Stimulated activated naive CD4-positive, alpha-beta T cell treated with Interleukin-2 at 50 U/mL for 16 hours (primary cell): Measurements from ENCODE around the gene COL17A1.

Experiments
- DNase-seq: peaks from one replicate; lab custom pipeline; 2025; lab: John Stamatoyannopoulos, UW

The COL17A1 gene

GRCh38 chr10:104032144-104032775, 53.4 kb downstream of the COL17A1 start:
- DNase-seq, result no peak

GRCh38 chr10:104031631-104032030, 54.0 kb downstream of the COL17A1 start:
- no peak for DNase-seq

GRCh38 chr10:104029521-104029860, 56.2 kb downstream of the COL17A1 start:
- no peak for DNase-seq

GRCh38 chr10:104028823-104029520, 56.7 kb downstream of the COL17A1 start:
- DNase-seq, result no peak

- no peak for DNase-seq
Observed at GRCh38 chr10:104028146-104028545, 57.5 kb downstream of the COL17A1 start.

- no peak for DNase-seq
Observed at GRCh38 chr10:104026762-104027161, 58.9 kb downstream of the COL17A1 start.

GRCh38 chr10:104025524-104025923, 60.2 kb downstream of the COL17A1 start:
- no peak for DNase-seq

- no peak for DNase-seq
Observed at GRCh38 chr10:104022026-104022425, 63.7 kb downstream of the COL17A1 start.

- no peak for DNase-seq
Observed at GRCh38 chr10:104021246-104021645, 64.4 kb downstream of the COL17A1 start.

- no peak for DNase-seq
Observed at GRCh38 chr10:104020020-104020419, 65.7 kb downstream of the COL17A1 start.

GRCh38 chr10:104018471-104018870, 67.2 kb downstream of the COL17A1 start:
- no peak for DNase-seq

GRCh38 chr10:104016661-104017060, 69.0 kb downstream of the COL17A1 start:
- no peak for DNase-seq

- DNase-seq, result no peak
Observed at GRCh38 chr10:104014176-104014575, 71.5 kb downstream of the COL17A1 start.

- DNase-seq, result no peak
Observed at GRCh38 chr10:104013489-104013888, 72.2 kb downstream of the COL17A1 start.

- DNase-seq, result no peak
Observed at GRCh38 chr10:104011904-104012303, 73.8 kb downstream of the COL17A1 start.

- no peak for DNase-seq
Observed at GRCh38 chr10:104005172-104005863, 80.4 kb downstream of the COL17A1 start.

- no peak for DNase-seq
Observed at GRCh38 chr10:104002911-104003310, 82.8 kb downstream of the COL17A1 start.

- no peak for DNase-seq
Observed at GRCh38 chr10:103998805-103999204, 86.9 kb downstream of the COL17A1 start.

- DNase-seq, result no peak
Observed at GRCh38 chr10:103995134-103995533, 90.5 kb downstream of the COL17A1 start.

GRCh38 chr10:103991393-103992128, 94.1 kb downstream of the COL17A1 start:
- no peak for DNase-seq

- DNase-seq, result no peak
Observed at GRCh38 chr10:103990531-103990930, 95.1 kb downstream of the COL17A1 start.

GRCh38 chr10:103990121-103990520, 95.6 kb downstream of the COL17A1 start:
- DNase-seq, result no peak

GRCh38 chr10:103986360-103986759, 99.3 kb downstream of the COL17A1 start:
- DNase-seq, result no peak
